ENCODE measurements around the gene ASB1.

ASB1 gene

GRCh38 chr2:238444242-238444641, 17.5 kb downstream of the ASB1 start:
- DNase-seq, result no peak
- peaks cover 1% of the 10 kb centered on the region for H3K79me2 ChIP-seq (ENCODE audit: control insufficient read depth, insufficient read depth, low read length, poor library complexity)

GRCh38 chr2:238445409-238446190, 18.9 kb downstream of the ASB1 start:
- Histone ChIP-seq H3K79me2 (ENCODE audit: control insufficient read depth, insufficient read depth, low read length, poor library complexity) (no peaks in the 10 kb centered on the region), H3K4me1 (ENCODE audit: control insufficient read depth in 1 of 2, insufficient read depth in 2 of 2, low read length in 2 of 2) (no peaks in the 10 kb centered on the region), H2BK5ac (ENCODE audit: low read depth, low read length, poor library complexity) (no peak overlapping the region), H3K14ac (ENCODE audit: low read length) (no peak overlapping the region), H2BK12ac (ENCODE audit: low read length) (no peak overlapping the region), H3K4ac (ENCODE audit: low read depth, low read length) (no peak overlapping the region), H3K23ac (ENCODE audit: low read length) (no peak overlapping the region), H3K27me3 (ENCODE audit: insufficient read depth, low read length) (no peaks in the 10 kb centered on the region), H3K18ac (ENCODE audit: low read length) (no peak overlapping the region), H2BK120ac (ENCODE audit: insufficient read depth, low read length, poor library complexity) (no peak overlapping the region), H3K79me1 (ENCODE audit: low read length) (no peaks in the 10 kb centered on the region), H3K9ac (ENCODE audit: low read length) (no peak overlapping the region), H2AFZ (ENCODE audit: insufficient read depth, low read length, poor library complexity) (no peak overlapping the region), H3K36me3 (ENCODE audit: control insufficient read depth in 1 of 2, insufficient read depth in 2 of 2, low read length in 2 of 2) (peaks cover 49 to 55% of the 10 kb centered on the region in 2 experiments), H4K91ac (ENCODE audit: low read depth, low read length) (no peak overlapping the region), H4K12ac (ENCODE audit: low read depth, low read length) (no peak overlapping the region), H3K4me3 (ENCODE audit: low read depth, low read length) (no peak overlapping the region), H3K9me3 (ENCODE audit: insufficient read depth, low read depth, low read length) (peaks cover 2% of the 10 kb centered on the region), H3K4me2 (ENCODE audit: low read length) (no peak overlapping the region), H4K8ac (ENCODE audit: low read depth, low read length) (no peak overlapping the region), H3K27ac (ENCODE audit: low read depth, low read length) (no peak overlapping the region), H2AK5ac (ENCODE audit: low read length) (no peak overlapping the region)
- WGBS (ENCODE audit: extremely low coverage, insufficient coverage, insufficient read length), result no CpG with 5 or more reads among the region's 17 CpGs
- no peak for DNase-seq

More at GRCh38 chr2:238444242-238444641, 17.5 kb downstream of the ASB1 start:
- Histone ChIP-seq H3K4ac (ENCODE audit: low read depth, low read length) (no peak overlapping the region), H2BK5ac (ENCODE audit: low read depth, low read length, poor library complexity) (no peak overlapping the region), H3K36me3 (ENCODE audit: control insufficient read depth in 1 of 2, insufficient read depth in 2 of 2, low read length in 2 of 2) (peaks cover 47 to 56% of the 10 kb centered on the region in 2 experiments), H3K4me1 (ENCODE audit: control insufficient read depth in 1 of 2, insufficient read depth in 2 of 2, low read length in 2 of 2) (no peaks in the 10 kb centered on the region), H3K27me3 (ENCODE audit: insufficient read depth, low read length) (no peaks in the 10 kb centered on the region), H3K18ac (ENCODE audit: low read length) (no peak overlapping the region), H2AK5ac (ENCODE audit: low read length) (no peak overlapping the region), H3K23ac (ENCODE audit: low read length) (no peak overlapping the region), H3K79me1 (ENCODE audit: low read length) (no peaks in the 10 kb centered on the region), H4K12ac (ENCODE audit: low read depth, low read length) (no peak overlapping the region), H3K4me3 (ENCODE audit: low read depth, low read length) (no peak overlapping the region), H2AFZ (ENCODE audit: insufficient read depth, low read length, poor library complexity) (no peak overlapping the region), H3K9me3 (ENCODE audit: insufficient read depth, low read depth, low read length) (no peaks in the 10 kb centered on the region), H2BK12ac (ENCODE audit: low read length) (no peak overlapping the region), H4K91ac (ENCODE audit: low read depth, low read length) (no peak overlapping the region), H2BK120ac (ENCODE audit: insufficient read depth, low read length, poor library complexity) (no peak overlapping the region), H4K8ac (ENCODE audit: low read depth, low read length) (no peak overlapping the region), H3K4me2 (ENCODE audit: low read length) (no peak overlapping the region), H3K14ac (ENCODE audit: low read length) (no peak overlapping the region), H3K27ac (ENCODE audit: low read depth, low read length) (no peak overlapping the region), H3K9ac (ENCODE audit: low read length) (no peak overlapping the region)
- no CpG with 5 or more reads among the region's 13 CpGs for WGBS (ENCODE audit: extremely low coverage, insufficient coverage, insufficient read length)

GRCh38 chr2:238446371-238446770, 19.6 kb downstream of the ASB1 start:
- H2BK12ac ChIP-seq (ENCODE audit: low read length), result no peak overlapping the region
- H3K4me2 ChIP-seq (ENCODE audit: low read length), result no peak overlapping the region
- no peaks in the 10 kb centered on the region for H3K27me3 ChIP-seq (ENCODE audit: insufficient read depth, low read length)
- peaks cover 2% of the 10 kb centered on the region for H3K9me3 ChIP-seq (ENCODE audit: insufficient read depth, low read depth, low read length)
- H2BK120ac ChIP-seq (ENCODE audit: insufficient read depth, low read length, poor library complexity), result no peak overlapping the region
- no peak overlapping the region for H4K8ac ChIP-seq (ENCODE audit: low read depth, low read length)
- H3K4ac ChIP-seq (ENCODE audit: low read depth, low read length), result no peak overlapping the region
- no peaks in the 10 kb centered on the region for H3K79me1 ChIP-seq (ENCODE audit: low read length)
- H3K4me1 ChIP-seq (ENCODE audit: control insufficient read depth in 1 of 2, insufficient read depth in 2 of 2, low read length in 2 of 2), result no peaks in the 10 kb centered on the region
- no peaks in the 10 kb centered on the region for H3K79me2 ChIP-seq (ENCODE audit: control insufficient read depth, insufficient read depth, low read length, poor library complexity)
- no peak overlapping the region for H2BK5ac ChIP-seq (ENCODE audit: low read depth, low read length, poor library complexity)
- H3K4me3 ChIP-seq (ENCODE audit: low read depth, low read length), result no peak overlapping the region
- no peak overlapping the region for H3K27ac ChIP-seq (ENCODE audit: low read depth, low read length)
- no peak overlapping the region for H3K9ac ChIP-seq (ENCODE audit: low read length)
- H2AFZ ChIP-seq (ENCODE audit: insufficient read depth, low read length, poor library complexity), result no peak overlapping the region
- H3K36me3 ChIP-seq (ENCODE audit: control insufficient read depth in 1 of 2, insufficient read depth in 2 of 2, low read length in 2 of 2), result peaks cover 52 to 58% of the 10 kb centered on the region in 2 experiments
- H3K18ac ChIP-seq (ENCODE audit: low read length), result no peak overlapping the region
- H3K14ac ChIP-seq (ENCODE audit: low read length), result no peak overlapping the region
- no peak for DNase-seq
- H2AK5ac ChIP-seq (ENCODE audit: low read length), result no peak overlapping the region
- no peak overlapping the region for H3K23ac ChIP-seq (ENCODE audit: low read length)
- H4K91ac ChIP-seq (ENCODE audit: low read depth, low read length), result no peak overlapping the region
- no peak overlapping the region for H4K12ac ChIP-seq (ENCODE audit: low read depth, low read length)
- whole genome bisulfite sequencing (ENCODE audit: extremely low coverage, insufficient coverage, insufficient read length), result no CpG with 5 or more reads among the region's 8 CpGs

GRCh38 chr2:238448031-238448955, 21.6 kb downstream of the ASB1 start:
- Histone ChIP-seq H2AFZ (ENCODE audit: insufficient read depth, low read length, poor library complexity) (no peak overlapping the region), H2BK12ac (ENCODE audit: low read length) (no peak overlapping the region), H3K79me1 (ENCODE audit: low read length) (no peaks in the 10 kb centered on the region), H2BK5ac (ENCODE audit: low read depth, low read length, poor library complexity) (no peak overlapping the region), H2AK5ac (ENCODE audit: low read length) (no peak overlapping the region), H3K4me3 (ENCODE audit: low read depth, low read length) (no peak overlapping the region), H3K27ac (ENCODE audit: low read depth, low read length) (no peak overlapping the region), H3K14ac (ENCODE audit: low read length) (no peak overlapping the region), H3K4me2 (ENCODE audit: low read length) (no peak overlapping the region), H3K18ac (ENCODE audit: low read length) (no peak overlapping the region), H4K8ac (ENCODE audit: low read depth, low read length) (no peak overlapping the region), H3K9me3 (ENCODE audit: insufficient read depth, low read depth, low read length) (peaks cover 2% of the 10 kb centered on the region), H4K91ac (ENCODE audit: low read depth, low read length) (no peak overlapping the region), H3K4ac (ENCODE audit: low read depth, low read length) (no peak overlapping the region), H3K23ac (ENCODE audit: low read length) (no peak overlapping the region), H3K79me2 (ENCODE audit: control insufficient read depth, insufficient read depth, low read length, poor library complexity) (no peaks in the 10 kb centered on the region), H3K27me3 (ENCODE audit: insufficient read depth, low read length) (no peaks in the 10 kb centered on the region), H2BK120ac (ENCODE audit: insufficient read depth, low read length, poor library complexity) (no peak overlapping the region), H4K12ac (ENCODE audit: low read depth, low read length) (no peak overlapping the region), H3K36me3 (ENCODE audit: control insufficient read depth in 1 of 2, insufficient read depth in 2 of 2, low read length in 2 of 2) (peaks cover 53 to 70% of the 10 kb centered on the region in 2 experiments), H3K9ac (ENCODE audit: low read length) (no peak overlapping the region), H3K4me1 (ENCODE audit: control insufficient read depth in 1 of 2, insufficient read depth in 2 of 2, low read length in 2 of 2) (no peaks in the 10 kb centered on the region)
- no peak for DNase-seq
- no CpG with 5 or more reads among the region's 19 CpGs for WGBS (ENCODE audit: extremely low coverage, insufficient coverage, insufficient read length)

All from trophoblast cell (in vitro differentiated cells and primary cell).